ENCODE measurements around the gene GPX3. TPM values are rescaled to one million over a fixed set of nuclear protein-coding genes. Genes with fewer than 3 reads are reported as not detected.

GPX3 gene
- total and polyA plus RNA-seq, 10 of the 15 experiments (the other 5 are each of a cell fraction or from before 2014, with no cell fraction given), result 0.04 to 1.0 (median 0.15) TPM; not detected in 3

- no peak for TF ChIP-seq IKZF2 (IDR thresholded peaks at IDR 0.05)
- TF ChIP-seq ESRRA (IDR thresholded peaks at IDR 0.05; ENCODE audit: low read length), result no peak
- no peak for TF ChIP-seq FOS (IDR thresholded peaks at IDR 0.05; ENCODE audit: borderline replicate concordance, extremely low read depth, insufficient read length)
- no peak for TF ChIP-seq WRNIP1 (IDR thresholded peaks at IDR 0.05; ENCODE audit: borderline replicate concordance, low read depth, low read length)
- no peak for TF ChIP-seq STAT1 (conservative IDR thresholded peaks at IDR 0.05)
These were observed 1.4 kb downstream of the GPX3 start (continued) for GRCh38 chr5:151021746-151022145.

DNA sequence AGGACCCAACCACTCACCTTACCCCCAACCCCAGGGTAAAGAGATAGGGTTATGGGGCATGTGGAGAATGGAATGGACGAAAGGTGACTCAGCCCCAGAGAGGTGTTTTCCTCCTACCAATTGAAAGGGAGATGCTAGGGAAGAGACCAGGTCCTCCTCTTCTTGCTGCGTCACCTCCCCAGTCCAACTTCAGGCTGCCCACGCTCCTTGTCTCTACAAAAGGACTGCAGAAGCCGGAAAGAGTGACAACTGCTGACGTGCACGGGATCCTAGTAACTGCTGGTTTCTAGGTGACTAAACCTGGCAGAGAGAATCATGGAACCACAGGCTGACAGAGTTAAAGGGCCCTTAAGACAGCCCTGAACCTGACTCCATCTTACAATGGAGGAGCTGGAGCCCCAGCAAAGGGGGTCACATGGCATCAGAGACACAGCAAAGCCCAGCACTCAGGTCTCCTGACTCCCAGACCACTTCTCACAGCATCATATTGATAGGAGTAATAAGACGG, 2.2 kb downstream of the GPX3 start:
- Histone ChIP-seq H3K36me3 (ENCODE audit: control insufficient read depth in 2 of 2, insufficient read depth in 2 of 2, low read length in 1 of 2) (peaks cover 4 to 9% of the 10 kb centered on the region in 2 experiments; a peak in 3 of 4 replicates), H3K79me2 (ENCODE audit: control insufficient read depth, insufficient read depth, low read length) (no peaks in the 10 kb centered on the region), H4K20me1 (ENCODE audit: control insufficient read depth, insufficient read depth) (no peaks in the 10 kb centered on the region), H2AFZ (ENCODE audit: control insufficient read depth, low read depth, low read length) (no peak overlapping the region), H3K4me1 (ENCODE audit: control insufficient read depth, insufficient read depth, low read length) (no peaks in the 10 kb centered on the region), H3K9ac (ENCODE audit: control insufficient read depth, insufficient read depth, low read length) (no peak overlapping the region), H3K27ac (ENCODE audit: control insufficient read depth, insufficient read depth) (no peak overlapping the region), H3K4me3 (no peak overlapping the region), H3K27me3 (replicated peaks in 1 of 2; ENCODE audit: control insufficient read depth in 2 of 2, insufficient read depth in 2 of 2, low read length in 1 of 2) (no peaks in the 10 kb centered on the region), H3K9me3 (replicated peaks; ENCODE audit: control insufficient read depth, insufficient read depth, low read length) (no peaks in the 10 kb centered on the region), H3K4me2 (ENCODE audit: control insufficient read depth, insufficient read depth) (no peak overlapping the region)
- 70% methylated on average over 7 of the region's 7 CpGs for WGBS (ENCODE audit: insufficient coverage, insufficient replicate concordance, low lambda C conversion rate, missing lambda C conversion rate)
- in situ Hi-C loops (cut with MboI) (no loop called here), intact Hi-C loops (cut with micrococcal nuclease; ENCODE audit: unreplicated experiment) (no loop called here)
- ChIA-PET CTCF (no interaction called here), POLR2A (no interaction called here), SMC1A (ENCODE audit: uncharacterized antibody, unreplicated experiment) (interaction anchor here (0.6 to 1.0 kb wide), 2 partner anchors 29 to 216 kb away, joined by 3 to 4 read pairs; no protein-coding TSS in a partner anchor), RAD21 (ENCODE audit: unreplicated experiment) (interaction anchor here (0.6 to 0.7 kb wide), 2 partner anchors 59 to 92 kb away, joined by 3 read pairs; no protein-coding TSS in a partner anchor)
- no peak for ATAC-seq
- no peak for FAIRE-seq
- DNase-seq (ENCODE audit: low read depth, low spot score), result no peak
- BruUV-seq (replicated peaks), result no TSS peak
- TF ChIP-seq FOXK2 (IDR thresholded peaks at IDR 0.05) (no peak), POLR2AphosphoS5 (IDR thresholded peaks at IDR 0.05; ENCODE audit: low read length) (no peak), MTA2 (IDR thresholded peaks at IDR 0.05; ENCODE audit: low read depth) (no peak), ELK1 (IDR thresholded peaks at IDR 0.05; ENCODE audit: low read depth, low read length) (no peak), SMAD5 (IDR thresholded peaks at IDR 0.05; ENCODE audit: low read depth) (no peak), JUND (IDR thresholded peaks at IDR 0.05; ENCODE audit: low read depth, low read length) (no peak), NBN (IDR thresholded peaks at IDR 0.05) (no peak), NR2C1 (IDR thresholded peaks at IDR 0.05) (no peak), BACH1 (IDR thresholded peaks at IDR 0.05; ENCODE audit: borderline replicate concordance) (no peak)
- TF ChIP-seq, protein P1, sequence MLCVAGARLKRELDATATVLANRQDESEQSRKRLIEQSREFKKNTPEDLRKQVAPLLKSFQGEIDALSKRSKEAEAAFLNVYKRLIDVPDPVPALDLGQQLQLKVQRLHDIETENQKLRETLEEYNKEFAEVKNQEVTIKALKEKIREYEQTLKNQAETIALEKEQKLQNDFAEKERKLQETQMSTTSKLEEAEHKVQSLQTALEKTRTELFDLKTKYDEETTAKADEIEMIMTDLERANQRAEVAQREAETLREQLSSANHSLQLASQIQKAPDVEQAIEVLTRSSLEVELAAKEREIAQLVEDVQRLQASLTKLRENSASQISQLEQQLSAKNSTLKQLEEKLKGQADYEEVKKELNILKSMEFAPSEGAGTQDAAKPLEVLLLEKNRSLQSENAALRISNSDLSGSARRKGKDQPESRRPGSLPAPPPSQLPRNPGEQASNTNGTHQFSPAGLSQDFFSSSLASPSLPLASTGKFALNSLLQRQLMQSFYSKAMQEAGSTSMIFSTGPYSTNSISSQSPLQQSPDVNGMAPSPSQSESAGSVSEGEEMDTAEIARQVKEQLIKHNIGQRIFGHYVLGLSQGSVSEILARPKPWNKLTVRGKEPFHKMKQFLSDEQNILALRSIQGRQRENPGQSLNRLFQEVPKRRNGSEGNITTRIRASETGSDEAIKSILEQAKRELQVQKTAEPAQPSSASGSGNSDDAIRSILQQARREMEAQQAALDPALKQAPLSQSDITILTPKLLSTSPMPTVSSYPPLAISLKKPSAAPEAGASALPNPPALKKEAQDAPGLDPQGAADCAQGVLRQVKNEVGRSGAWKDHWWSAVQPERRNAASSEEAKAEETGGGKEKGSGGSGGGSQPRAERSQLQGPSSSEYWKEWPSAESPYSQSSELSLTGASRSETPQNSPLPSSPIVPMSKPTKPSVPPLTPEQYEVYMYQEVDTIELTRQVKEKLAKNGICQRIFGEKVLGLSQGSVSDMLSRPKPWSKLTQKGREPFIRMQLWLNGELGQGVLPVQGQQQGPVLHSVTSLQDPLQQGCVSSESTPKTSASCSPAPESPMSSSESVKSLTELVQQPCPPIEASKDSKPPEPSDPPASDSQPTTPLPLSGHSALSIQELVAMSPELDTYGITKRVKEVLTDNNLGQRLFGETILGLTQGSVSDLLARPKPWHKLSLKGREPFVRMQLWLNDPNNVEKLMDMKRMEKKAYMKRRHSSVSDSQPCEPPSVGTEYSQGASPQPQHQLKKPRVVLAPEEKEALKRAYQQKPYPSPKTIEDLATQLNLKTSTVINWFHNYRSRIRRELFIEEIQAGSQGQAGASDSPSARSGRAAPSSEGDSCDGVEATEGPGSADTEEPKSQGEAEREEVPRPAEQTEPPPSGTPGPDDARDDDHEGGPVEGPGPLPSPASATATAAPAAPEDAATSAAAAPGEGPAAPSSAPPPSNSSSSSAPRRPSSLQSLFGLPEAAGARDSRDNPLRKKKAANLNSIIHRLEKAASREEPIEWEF (IDR thresholded peaks at IDR 0.05; ENCODE audit: insufficient replicate concordance, low read depth, low read length), result no peak
